Effector memory CD4-positive, alpha-beta T cell (primary cell): ENCODE data around the gene CCDC85B.

Experiments used
- DNase-seq, 3 donors: peaks; one replicate each; pipeline ENCODE4 v3.0.0-alpha.2; 2020
- H3K27ac ChIP-seq: 2 replicates; pipeline ENCODE4 v1.7.0; 2013; ENCODE audit warnings: mild to moderate bottlenecking, low read length, moderate library complexity; ENCODE audit not compliant: insufficient read depth, poor library complexity, severe bottlenecking
- H3K27me3 ChIP-seq: replicated peaks from 2 replicates; pipeline ENCODE4 v1.7.0; 2013; ENCODE audit warnings: mild to moderate bottlenecking, low read length; ENCODE audit not compliant: insufficient read depth, control insufficient read depth, poor library complexity, severe bottlenecking
- H3K36me3 ChIP-seq: 2 replicates; pipeline ENCODE4 v1.7.0; 2013; ENCODE audit warnings: mild to moderate bottlenecking, low read length, moderate library complexity; ENCODE audit not compliant: control insufficient read depth, insufficient read depth
- H3K4me1 ChIP-seq: 2 replicates; pipeline ENCODE4 v1.7.0; 2013; ENCODE audit warnings: low read length, mild to moderate bottlenecking; ENCODE audit not compliant: control insufficient read depth, insufficient read depth, poor library complexity, severe bottlenecking
- H3K4me3 ChIP-seq: 2 replicates; pipeline ENCODE4 v1.7.0; 2013; ENCODE audit warnings: low read length, low read depth, mild to moderate bottlenecking; ENCODE audit not compliant: insufficient read depth, poor library complexity, severe bottlenecking
- H3K9me3 ChIP-seq: 2 replicates; pipeline ENCODE4 v1.7.0; 2013; ENCODE audit warnings: mild to moderate bottlenecking, low read length, moderate library complexity; ENCODE audit not compliant: control insufficient read depth

Gene CCDC85B

DNA sequence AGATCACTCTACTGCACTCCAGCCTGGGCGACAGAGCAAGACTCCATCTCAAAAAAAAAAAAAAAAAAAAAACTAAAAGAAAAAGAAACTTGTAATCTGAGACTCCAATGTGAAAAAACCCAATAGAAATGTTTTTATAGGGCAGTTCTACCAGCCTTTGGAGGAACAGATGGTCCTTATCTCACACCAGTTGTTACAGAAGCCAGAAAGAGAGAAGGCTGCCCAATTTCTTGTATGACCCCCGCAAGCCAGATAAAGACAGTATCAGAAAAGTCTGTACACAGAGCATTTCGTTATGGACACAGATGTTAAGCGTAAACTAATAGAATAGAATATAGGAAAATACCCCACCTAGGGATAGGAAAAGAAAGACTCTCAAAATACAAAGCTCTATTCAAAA, 43.5 kb downstream of the CCDC85B start:
- H3K4me1 ChIP-seq, result peaks cover 3% of the 10 kb centered on the region
- no peak for DNase-seq
- H3K4me3 ChIP-seq, result no peak overlapping the region
- H3K27me3 ChIP-seq, result no peaks in the 10 kb centered on the region
- no peaks in the 10 kb centered on the region for H3K36me3 ChIP-seq
- H3K27ac ChIP-seq, result no peak overlapping the region
- no peaks in the 10 kb centered on the region for H3K9me3 ChIP-seq

DNA sequence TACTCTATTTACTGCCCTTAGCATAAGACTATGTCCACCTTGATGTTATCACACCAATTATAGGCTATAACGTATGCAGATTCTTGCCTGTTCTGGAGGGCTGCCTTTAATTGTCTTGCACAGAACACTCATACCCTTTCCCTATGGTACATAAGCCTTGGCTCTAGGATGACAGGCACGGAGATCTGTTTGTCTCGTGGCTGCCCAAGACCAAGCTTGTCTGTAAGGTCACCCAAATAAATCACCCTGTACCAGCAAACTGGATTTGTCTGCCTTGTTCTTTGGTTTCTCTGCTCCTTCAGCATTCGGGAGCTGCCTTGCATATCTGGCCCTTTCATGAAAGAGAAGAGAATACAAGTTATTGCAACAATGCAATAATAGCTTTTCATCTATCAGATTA, 47.3 kb downstream of the CCDC85B start:
- H3K9me3 ChIP-seq, result no peaks in the 10 kb centered on the region
- H3K27me3 ChIP-seq, result no peaks in the 10 kb centered on the region
- no peaks in the 10 kb centered on the region for H3K4me1 ChIP-seq
- no peak for DNase-seq
- no peak overlapping the region for H3K4me3 ChIP-seq
- H3K27ac ChIP-seq, result no peak overlapping the region
- no peaks in the 10 kb centered on the region for H3K36me3 ChIP-seq
